ENCODE data around the gene SHH. TPM values are rescaled to one million over a fixed set of nuclear protein-coding genes. Genes with fewer than 3 reads are reported as not detected.

The SHH gene
- total RNA-seq, 1 experiment from 2014 or later = 0.11 TPM

DNA sequence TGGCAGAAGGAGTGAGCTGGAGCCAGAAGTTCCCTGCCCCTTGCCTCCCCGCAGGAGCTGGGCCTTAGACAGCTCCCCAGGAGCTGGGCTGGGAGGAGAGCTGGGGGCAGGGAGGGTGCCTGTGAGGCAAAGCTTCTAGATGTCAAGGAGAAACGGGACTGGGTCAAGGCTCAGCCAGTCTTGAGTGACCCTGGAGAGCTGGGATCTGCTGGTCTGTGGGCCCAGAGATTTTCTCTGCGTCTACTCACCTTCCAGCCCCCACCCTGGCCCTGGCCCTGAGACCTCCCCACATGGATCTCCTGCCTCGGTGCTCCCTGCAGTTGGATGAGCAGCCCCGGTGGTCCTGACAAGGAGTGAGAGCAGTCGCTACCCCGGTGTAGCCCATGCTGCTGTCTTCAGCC lies 20.3 kb upstream of the SHH start:
- Histone ChIP-seq H4K20me1 (ENCODE audit: low read length) (no peaks in the 10 kb centered on the region), H3K9ac (ENCODE audit: low read length) (no peak overlapping the region), H3F3A (ENCODE audit: low read length, unreplicated experiment) (no peaks in the 10 kb centered on the region), H3K27ac (ENCODE audit: low read length) (no peak overlapping the region), H3K4me3 (ENCODE audit: low read length) (no peak overlapping the region), H3K4me1 (ENCODE audit: insufficient read depth, low read length) (no peaks in the 10 kb centered on the region), H3K36me3 (ENCODE audit: low read depth, low read length) (no peaks in the 10 kb centered on the region), H3K79me2 (ENCODE audit: low read length) (no peaks in the 10 kb centered on the region), H3K27me3 (ENCODE audit: low read length) (no peaks in the 10 kb centered on the region), H3K9me2 (replicated peaks; ENCODE audit: low read length) (no peaks in the 10 kb centered on the region), H3K4me2 (ENCODE audit: low read length) (no peak overlapping the region), H3K9me3 (ENCODE audit: low read length) (no peaks in the 10 kb centered on the region), H2AFZ (ENCODE audit: low read length) (no peak overlapping the region)
- BruUV-seq (replicated peaks) = no TSS peak
- intact Hi-C loops (cut with micrococcal nuclease) = no loop called here
- DNase-seq = no peak
- POLR2A ChIA-PET (ENCODE audit: unreplicated experiment) = no interaction called here
- no peak for TF ChIP-seq EZH2phosphoT487 (IDR thresholded peaks at IDR 0.05; ENCODE audit: borderline replicate concordance, low read length)
- TF ChIP-seq CTCF (conservative IDR thresholded peaks at IDR 0.05; ENCODE audit: low read depth, low read length) = no peak
- TF ChIP-seq EZH2 (IDR thresholded peaks at IDR 0.05; ENCODE audit: low read length, unreplicated experiment) = no peak
- no peak for ATAC-seq
- CTCF ChIA-PET = no interaction called here

DNA sequence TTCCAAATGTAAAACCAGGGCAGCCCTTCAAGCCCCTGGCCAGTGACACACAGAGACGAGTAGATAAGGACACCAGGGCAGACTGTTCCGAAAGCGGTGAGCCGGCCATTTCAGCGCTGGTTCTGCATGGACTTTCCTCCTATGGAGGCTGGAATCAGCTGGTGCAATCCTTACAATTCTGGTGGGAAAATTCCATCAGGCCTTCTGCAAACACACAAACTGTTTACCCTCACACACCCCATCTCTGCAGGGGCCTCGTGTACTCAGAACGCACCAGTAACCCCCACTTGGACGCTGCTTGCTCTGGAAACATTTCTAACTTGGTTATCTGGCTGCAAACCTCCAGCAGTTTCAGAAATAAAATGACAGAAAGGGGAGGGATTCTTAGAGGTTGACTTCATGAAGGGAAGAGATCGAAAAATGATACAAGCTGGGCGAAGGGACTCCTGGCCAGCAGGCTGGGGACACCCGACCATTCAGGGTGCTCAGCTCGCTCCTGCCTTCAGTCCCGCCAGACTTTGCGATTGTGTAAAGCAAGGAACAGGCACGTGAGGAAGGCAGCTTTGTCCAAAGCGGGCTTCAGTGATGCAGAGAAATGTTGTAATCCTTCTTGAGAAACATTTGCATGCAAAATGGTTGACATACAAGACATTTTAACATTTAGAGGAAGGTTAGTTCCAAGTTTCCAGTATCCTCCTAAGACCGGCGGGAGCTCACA lies 19.7 kb upstream of the SHH start:
- H3F3A ChIP-seq (ENCODE audit: low read length, unreplicated experiment) = no peaks in the 10 kb centered on the region
- CTCF ChIA-PET = no interaction called here
- ATAC-seq (no peak), DNase-seq (no peak)
- H3K9me2 ChIP-seq (replicated peaks; ENCODE audit: low read length) = no peaks in the 10 kb centered on the region
- no peak overlapping the region for H3K4me3 ChIP-seq (ENCODE audit: low read length)
- intact Hi-C loops (cut with micrococcal nuclease) = no loop called here
- BruUV-seq (replicated peaks) = no TSS peak
- no peaks in the 10 kb centered on the region for H3K36me3 ChIP-seq (ENCODE audit: low read depth, low read length)
- H4K20me1 ChIP-seq (ENCODE audit: low read length) = no peaks in the 10 kb centered on the region
- TF ChIP-seq EZH2phosphoT487 (IDR thresholded peaks at IDR 0.05; ENCODE audit: borderline replicate concordance, low read length) = no peak
- TF ChIP-seq CTCF (conservative IDR thresholded peaks at IDR 0.05; ENCODE audit: low read depth, low read length) = no peak
- no peak for TF ChIP-seq EZH2 (IDR thresholded peaks at IDR 0.05; ENCODE audit: low read length, unreplicated experiment)
- H3K79me2 ChIP-seq (ENCODE audit: low read length) = no peaks in the 10 kb centered on the region
- no peak overlapping the region for H3K4me2 ChIP-seq (ENCODE audit: low read length)
- H3K27ac ChIP-seq (ENCODE audit: low read length) = no peak overlapping the region
- POLR2A ChIA-PET (ENCODE audit: unreplicated experiment) = no interaction called here
- no peaks in the 10 kb centered on the region for H3K4me1 ChIP-seq (ENCODE audit: insufficient read depth, low read length)
- H2AFZ ChIP-seq (ENCODE audit: low read length) = no peak overlapping the region
- H3K9me3 ChIP-seq (ENCODE audit: low read length) = no peaks in the 10 kb centered on the region
- H3K9ac ChIP-seq (ENCODE audit: low read length) = no peak overlapping the region
- no peaks in the 10 kb centered on the region for H3K27me3 ChIP-seq (ENCODE audit: low read length)

- POLR2A ChIA-PET (ENCODE audit: unreplicated experiment) = no interaction called here
- no peaks in the 10 kb centered on the region for H3K4me1 ChIP-seq (ENCODE audit: insufficient read depth, low read length)
- H3K4me2 ChIP-seq (ENCODE audit: low read length) = no peak overlapping the region
- no peak for ATAC-seq
- no peaks in the 10 kb centered on the region for H4K20me1 ChIP-seq (ENCODE audit: low read length)
- H3K4me3 ChIP-seq (ENCODE audit: low read length) = no peak overlapping the region
- no peak for DNase-seq
- H3K36me3 ChIP-seq (ENCODE audit: low read depth, low read length) = no peaks in the 10 kb centered on the region
- H3K9me2 ChIP-seq (replicated peaks; ENCODE audit: low read length) = no peaks in the 10 kb centered on the region
- no peaks in the 10 kb centered on the region for H3K27me3 ChIP-seq (ENCODE audit: low read length)
- no TSS peak for BruUV-seq (replicated peaks)
- no peak overlapping the region for H2AFZ ChIP-seq (ENCODE audit: low read length)
- no peaks in the 10 kb centered on the region for H3F3A ChIP-seq (ENCODE audit: low read length, unreplicated experiment)
- intact Hi-C loops (cut with micrococcal nuclease) = no loop called here
- H3K79me2 ChIP-seq (ENCODE audit: low read length) = no peaks in the 10 kb centered on the region
- H3K27ac ChIP-seq (ENCODE audit: low read length) = no peak overlapping the region
- no peaks in the 10 kb centered on the region for H3K9me3 ChIP-seq (ENCODE audit: low read length)
- TF ChIP-seq CTCF (conservative IDR thresholded peaks at IDR 0.05; ENCODE audit: low read depth, low read length) = no peak
- TF ChIP-seq EZH2phosphoT487 (IDR thresholded peaks at IDR 0.05; ENCODE audit: borderline replicate concordance, low read length) = no peak
- no peak for TF ChIP-seq EZH2 (IDR thresholded peaks at IDR 0.05; ENCODE audit: low read length, unreplicated experiment)
- H3K9ac ChIP-seq (ENCODE audit: low read length) = no peak overlapping the region
- CTCF ChIA-PET = no interaction called here
Measured at GRCh38 chr7:155830961-155831806, 18.9 kb upstream of the SHH start.
